Effector memory CD4-positive, alpha-beta T cell (primary cell): Measurements from ENCODE around the gene CHCHD10.
"Not testable (repeated sequence)": the region's sequence is repeated elsewhere in the genome, so short reads cannot be mapped to it uniquely, and the experiment has no call there.

Source experiments
- DNase-seq, 3 donors: peaks; one replicate each; pipeline ENCODE4 v3.0.0-alpha.2; 2020
- H3K27ac ChIP-seq: 2 replicates; pipeline ENCODE4 v1.7.0; 2013; ENCODE audit warnings: mild to moderate bottlenecking, low read length, moderate library complexity; ENCODE audit not compliant: insufficient read depth, poor library complexity, severe bottlenecking
- H3K27me3 ChIP-seq: replicated peaks from 2 replicates; pipeline ENCODE4 v1.7.0; 2013; ENCODE audit warnings: mild to moderate bottlenecking, low read length; ENCODE audit not compliant: insufficient read depth, control insufficient read depth, poor library complexity, severe bottlenecking
- H3K36me3 ChIP-seq: 2 replicates; pipeline ENCODE4 v1.7.0; 2013; ENCODE audit warnings: mild to moderate bottlenecking, low read length, moderate library complexity; ENCODE audit not compliant: control insufficient read depth, insufficient read depth
- H3K4me1 ChIP-seq: 2 replicates; pipeline ENCODE4 v1.7.0; 2013; ENCODE audit warnings: low read length, mild to moderate bottlenecking; ENCODE audit not compliant: control insufficient read depth, insufficient read depth, poor library complexity, severe bottlenecking
- H3K4me3 ChIP-seq: 2 replicates; pipeline ENCODE4 v1.7.0; 2013; ENCODE audit warnings: low read length, low read depth, mild to moderate bottlenecking; ENCODE audit not compliant: insufficient read depth, poor library complexity, severe bottlenecking
- H3K9me3 ChIP-seq: 2 replicates; pipeline ENCODE4 v1.7.0; 2013; ENCODE audit warnings: mild to moderate bottlenecking, low read length, moderate library complexity; ENCODE audit not compliant: control insufficient read depth

The CHCHD10 gene

GRCh38 chr22:23750714-23751440, 16.9 kb downstream of the CHCHD10 start, which contains the start of gene ZNF70:
TSS of gene ZNF70 (minus strand) at chr22:23751112. CDS start at chr22:23745140, 5,972 bp downstream.
- peaks cover 11% of the 10 kb centered on the region for H3K4me1 ChIP-seq
- no peaks in the 10 kb centered on the region for H3K27me3 ChIP-seq
- peak within 1 kb of the TSS; percentile 70 for H3K4me3 ChIP-seq
- no peaks in the 10 kb centered on the region for H3K36me3 ChIP-seq
- peak; percentile 73 to 76 (median 74) for DNase-seq
- no peaks in the 10 kb centered on the region for H3K9me3 ChIP-seq
- peak within 1 kb of the TSS; percentile 51 for H3K27ac ChIP-seq

GRCh38 chr22:23750367-23750713, 17.4 kb downstream of the CHCHD10 start:
- Histone ChIP-seq H3K36me3 (no peaks in the 10 kb centered on the region), H3K9me3 (no peaks in the 10 kb centered on the region), H3K27ac (peak overlapping the region; percentile 21), H3K4me1 (peaks cover 11% of the 10 kb centered on the region), H3K27me3 (no peaks in the 10 kb centered on the region), H3K4me3 (peak overlapping the region; percentile 58)
- no peak for DNase-seq

- Histone ChIP-seq H3K27me3 (no peaks in the 10 kb centered on the region), H3K4me1 (peaks cover 11% of the 10 kb centered on the region), H3K4me3 (no peak overlapping the region), H3K27ac (no peak overlapping the region), H3K36me3 (peaks cover 1% of the 10 kb centered on the region), H3K9me3 (no peaks in the 10 kb centered on the region)
- no peak for DNase-seq
Observed at GRCh38 chr22:23749841-23750301, 17.9 kb downstream of the CHCHD10 start.

DNA sequence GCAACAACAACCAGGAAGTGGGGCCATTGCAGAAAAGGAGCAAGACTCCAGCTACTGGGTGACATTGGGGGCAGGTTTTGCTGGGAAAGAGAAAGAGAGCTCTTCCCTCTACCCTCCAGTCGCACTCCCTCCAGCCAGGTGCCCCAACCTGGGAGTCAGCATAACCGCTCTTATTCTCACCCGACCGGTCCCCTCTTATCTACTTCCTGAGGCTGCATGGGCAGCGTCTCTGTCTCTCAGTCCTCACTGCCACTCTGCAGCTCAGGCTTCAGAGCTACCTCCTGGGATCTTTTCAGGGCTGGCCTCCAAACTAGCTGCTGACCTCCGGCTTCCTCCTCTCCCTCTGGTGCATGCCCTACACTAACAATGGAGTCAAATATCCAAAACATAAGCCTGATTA, 22.0 kb downstream of the CHCHD10 start:
- no peak overlapping the region for H3K27ac ChIP-seq
- H3K9me3 ChIP-seq: no peaks in the 10 kb centered on the region
- H3K4me3 ChIP-seq: no peak overlapping the region
- H3K27me3 ChIP-seq: no peaks in the 10 kb centered on the region
- peaks cover 17% of the 10 kb centered on the region for H3K36me3 ChIP-seq
- no peak for DNase-seq
- H3K4me1 ChIP-seq: peaks cover 6% of the 10 kb centered on the region

- H3K27me3 ChIP-seq: no peaks in the 10 kb centered on the region
- H3K4me3 ChIP-seq: no peak overlapping the region
- no peaks in the 10 kb centered on the region for H3K9me3 ChIP-seq
- DNase-seq: no peak
- peaks cover 17% of the 10 kb centered on the region for H3K36me3 ChIP-seq
- no peaks in the 10 kb centered on the region for H3K4me1 ChIP-seq
- H3K27ac ChIP-seq: no peak overlapping the region
Observed at GRCh38 chr22:23744485-23744884, 23.3 kb downstream of the CHCHD10 start.

GRCh38 chr22:23744001-23744400, 23.8 kb downstream of the CHCHD10 start:
- Histone ChIP-seq H3K9me3 (no peaks in the 10 kb centered on the region), H3K27ac (no peak overlapping the region), H3K36me3 (peaks cover 17% of the 10 kb centered on the region), H3K27me3 (no peaks in the 10 kb centered on the region), H3K4me3 (no peak overlapping the region), H3K4me1 (no peaks in the 10 kb centered on the region)
- DNase-seq: no peak

DNA sequence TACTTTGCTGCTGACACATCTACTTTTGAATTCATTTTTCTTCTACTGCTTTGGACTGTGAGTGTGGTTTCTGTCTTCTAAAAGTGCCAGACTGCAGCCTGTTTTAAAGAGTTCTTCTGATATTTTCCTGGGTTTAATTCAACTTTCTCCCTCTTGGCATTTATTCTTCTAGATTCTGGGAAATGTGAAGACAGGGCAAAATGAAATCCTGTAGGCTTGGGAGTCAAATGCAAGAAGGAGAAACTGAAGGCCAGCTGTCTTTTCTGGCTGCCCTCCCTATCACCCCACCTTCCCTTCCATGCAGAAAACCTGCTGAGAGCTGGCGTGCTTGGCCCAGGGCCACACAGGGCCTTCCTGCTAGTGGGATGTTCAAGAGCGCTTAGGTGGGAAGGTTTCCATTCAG, 24.5 kb downstream of the CHCHD10 start:
- H3K4me3 ChIP-seq: no peak overlapping the region
- H3K36me3 ChIP-seq: peaks cover 17% of the 10 kb centered on the region
- DNase-seq: no peak
- H3K27ac ChIP-seq: no peak overlapping the region
- H3K4me1 ChIP-seq: no peaks in the 10 kb centered on the region
- no peaks in the 10 kb centered on the region for H3K27me3 ChIP-seq
- no peaks in the 10 kb centered on the region for H3K9me3 ChIP-seq

- H3K27ac ChIP-seq: no peak overlapping the region
Observed at GRCh38 chr22:23742505-23743264, 25.1 kb downstream of the CHCHD10 start.

GRCh38 chr22:23737696-23738095, 30.1 kb downstream of the CHCHD10 start:
- no peak for DNase-seq
- no peaks in the 10 kb centered on the region for H3K9me3 ChIP-seq
- H3K27me3 ChIP-seq: no peaks in the 10 kb centered on the region
- no peaks in the 10 kb centered on the region for H3K36me3 ChIP-seq
- H3K4me3 ChIP-seq: no peak overlapping the region
- no peaks in the 10 kb centered on the region for H3K4me1 ChIP-seq
- no peak overlapping the region for H3K27ac ChIP-seq

More at GRCh38 chr22:23742505-23743264, 25.1 kb downstream of the CHCHD10 start:
- no peak overlapping the region for H3K4me3 ChIP-seq
- H3K9me3 ChIP-seq: no peaks in the 10 kb centered on the region
- no peaks in the 10 kb centered on the region for H3K27me3 ChIP-seq
- H3K4me1 ChIP-seq: no peaks in the 10 kb centered on the region
- DNase-seq: no peak
- H3K36me3 ChIP-seq: peaks cover 17% of the 10 kb centered on the region

DNA sequence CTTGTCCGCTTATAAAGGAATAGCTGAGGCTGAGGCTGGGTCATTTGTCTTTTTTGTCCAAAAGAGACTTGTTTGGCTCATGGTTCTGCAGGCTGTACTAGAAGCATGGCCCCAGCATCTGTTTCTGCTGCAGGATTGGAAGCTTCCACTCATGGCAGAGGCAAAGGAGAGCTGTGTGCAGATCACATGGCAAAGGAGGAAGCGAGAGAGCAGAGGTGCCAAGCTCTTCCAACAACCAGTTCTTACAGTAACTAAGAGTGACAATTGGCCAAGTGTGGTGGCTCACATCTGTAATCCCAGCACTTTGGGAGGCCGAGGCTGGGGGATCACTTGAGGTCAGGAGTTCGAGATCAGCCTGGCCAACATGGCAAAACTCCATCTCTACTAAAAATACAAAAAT, 39.7 kb downstream of the CHCHD10 start:
- H3K27me3 ChIP-seq, DNase-seq, H3K4me3 ChIP-seq, H3K27ac ChIP-seq, H3K9me3 ChIP-seq, H3K36me3 ChIP-seq, H3K4me1 ChIP-seq: not testable (repeated sequence)
